Measurements from ENCODE around the gene SURF2.

Gene SURF2

DNA sequence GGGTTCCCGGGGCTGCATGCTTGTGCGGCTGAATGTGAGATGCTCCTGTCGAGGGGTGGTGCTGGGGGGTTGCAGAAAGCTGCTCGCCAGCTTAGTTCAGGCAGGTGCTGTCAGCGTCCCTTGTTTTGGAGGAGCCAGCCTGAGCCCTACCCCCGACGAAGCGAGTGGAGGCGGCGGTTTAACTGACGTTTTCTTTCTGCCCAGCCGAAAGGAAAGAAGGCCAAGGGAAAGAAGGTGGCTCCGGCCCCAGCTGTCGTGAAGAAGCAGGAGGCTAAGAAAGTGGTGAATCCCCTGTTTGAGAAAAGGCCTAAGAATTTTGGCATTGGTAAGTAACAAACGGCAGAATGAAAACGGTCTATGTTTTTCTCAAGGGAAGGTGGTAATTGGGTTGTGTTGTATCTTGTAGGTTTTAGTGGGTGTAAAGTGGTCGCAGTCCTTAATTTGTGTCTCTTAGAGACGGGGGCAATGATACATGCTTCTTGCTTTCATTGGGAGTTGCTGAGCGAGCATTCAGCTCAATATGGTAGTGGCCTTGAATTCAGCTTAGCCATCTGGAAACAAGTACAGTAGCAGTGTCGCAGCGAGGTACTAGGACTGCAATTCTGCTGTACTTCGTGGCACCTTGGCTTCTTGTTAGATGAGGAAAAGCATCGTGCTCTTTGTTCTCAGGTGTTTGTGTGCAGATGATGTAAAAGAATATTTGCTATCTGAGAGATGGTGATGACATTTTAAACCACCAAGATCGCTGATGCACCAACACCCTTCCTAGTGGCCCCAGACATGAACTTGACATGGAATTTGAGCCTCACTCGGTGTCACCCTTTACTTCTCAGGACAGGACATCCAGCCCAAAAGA lies 7.4 kb upstream of the SURF2 start:
- peak overlapping the region; percentile 80 to 82 for H3K4me3 ChIP-seq
- intact Hi-C loops (cut with DNase I; ENCODE audit: low total_unique reads): no loop called here
- no peaks in the 10 kb centered on the region for H3K9me3 ChIP-seq
- TF ChIP-seq CTCF (IDR thresholded peaks at IDR 0.05): no peak
- H3K27me3 ChIP-seq: no peaks in the 10 kb centered on the region
- H3K36me3 ChIP-seq: peaks cover 54 to 69% (median 57%) of the 10 kb centered on the region in 3 donors
- H3K4me1 ChIP-seq: peaks cover 0 to 36% (median 25%) of the 10 kb centered on the region in 4 donors
- H3K27ac ChIP-seq: peak overlapping the region; percentile 85
- no peak for DNase-seq

- intact Hi-C loops (cut with DNase I; ENCODE audit: low total_unique reads): no loop called here
- DNase-seq: no peak
- Histone ChIP-seq H3K4me3 (no peak overlapping the region), H3K9me3 (no peaks in the 10 kb centered on the region), H3K27me3 (no peaks in the 10 kb centered on the region), H3K4me1 (peaks cover 0 to 40% (median 29%) of the 10 kb centered on the region in 4 donors), H3K27ac (no peak overlapping the region), H3K36me3 (peaks cover 43 to 60% (median 46%) of the 10 kb centered on the region in 3 donors)
- no peak for TF ChIP-seq CTCF (IDR thresholded peaks at IDR 0.05)
Observed at GRCh38 chr9:133349965-133350616, 6.3 kb upstream of the SURF2 start.

- H3K27me3 ChIP-seq: no peaks in the 10 kb centered on the region
- H3K4me3 ChIP-seq: no peak overlapping the region
- no peaks in the 10 kb centered on the region for H3K9me3 ChIP-seq
- peaks cover 36 to 51% (median 37%) of the 10 kb centered on the region in 3 donors for H3K36me3 ChIP-seq
- DNase-seq: no peak
- intact Hi-C loops (cut with DNase I; ENCODE audit: low total_unique reads): no loop called here
- TF ChIP-seq CTCF (IDR thresholded peaks at IDR 0.05): no peak
- H3K4me1 ChIP-seq: peaks cover 0 to 41% (median 30%) of the 10 kb centered on the region in 4 donors
- no peak overlapping the region for H3K27ac ChIP-seq
Observed at GRCh38 chr9:133351526-133351907, 4.8 kb upstream of the SURF2 start.

DNA sequence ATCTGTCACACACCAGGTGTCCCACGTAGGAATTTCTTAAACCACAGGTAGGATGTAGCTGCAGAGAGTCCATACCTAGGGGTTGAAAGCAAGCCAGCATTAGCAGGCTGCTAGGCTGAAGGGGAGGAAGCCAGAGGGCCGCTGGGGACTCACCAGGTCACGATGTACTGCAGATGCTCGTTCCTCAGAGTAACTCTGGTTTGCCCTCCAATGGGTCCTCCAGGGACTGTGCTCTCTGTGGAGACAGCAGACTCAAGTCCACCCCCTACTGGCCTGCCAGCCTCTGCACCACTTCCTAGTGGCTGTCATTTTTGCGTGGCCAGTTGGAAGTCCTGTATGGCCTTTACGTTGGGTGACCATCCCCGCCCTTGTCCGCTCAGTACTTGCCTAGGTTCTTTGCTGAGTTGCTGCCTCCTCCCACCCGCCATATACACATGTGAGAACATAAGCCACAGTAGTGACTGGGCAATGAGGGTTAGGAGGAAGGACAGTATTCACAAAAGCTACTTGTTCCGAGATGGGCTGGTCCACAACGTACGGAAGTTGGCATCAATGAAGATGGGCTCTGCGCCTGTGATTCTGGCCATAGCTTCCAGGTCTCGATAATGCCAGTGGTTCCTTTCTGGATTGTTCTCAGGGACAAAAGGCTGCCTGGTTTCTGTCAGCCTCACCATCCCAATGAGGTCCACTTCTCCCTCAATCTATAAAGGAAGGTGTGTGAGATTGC lies 4.3 kb upstream of the SURF2 start:
- intact Hi-C loops (cut with DNase I; ENCODE audit: low total_unique reads): no loop called here
- no peak overlapping the region for H3K27ac ChIP-seq
- no peak for DNase-seq
- H3K4me3 ChIP-seq: no peak overlapping the region
- H3K4me1 ChIP-seq: peaks cover 0 to 40% (median 29%) of the 10 kb centered on the region in 4 donors
- H3K9me3 ChIP-seq: no peaks in the 10 kb centered on the region
- peaks cover 36 to 51% (median 37%) of the 10 kb centered on the region in 3 donors for H3K36me3 ChIP-seq
- no peak for TF ChIP-seq CTCF (IDR thresholded peaks at IDR 0.05)
- H3K27me3 ChIP-seq: no peaks in the 10 kb centered on the region

GRCh38 chr9:133352635-133353340 lies 3.6 kb upstream of the SURF2 start:
- Histone ChIP-seq H3K4me1 (peaks cover 0 to 45% (median 35%) of the 10 kb centered on the region in 4 donors), H3K27me3 (no peaks in the 10 kb centered on the region), H3K27ac (no peak overlapping the region), H3K4me3 (no peak overlapping the region), H3K36me3 (peaks cover 36 to 52% (median 37%) of the 10 kb centered on the region in 3 donors), H3K9me3 (no peaks in the 10 kb centered on the region)
- intact Hi-C loops (cut with DNase I; ENCODE audit: low total_unique reads): no loop called here
- DNase-seq: no peak
- no peak for TF ChIP-seq CTCF (IDR thresholded peaks at IDR 0.05)

All from tibial artery (tissue), 4 donors.